ENCODE results near the gene CRTAC1.

The CRTAC1 gene

GRCh38 chr10:98030093-98030821, at the start of gene CRTAC1:
Gene CRTAC1, minus strand, starts transcription at chr10:98030621. Its CDS starts 149 bp downstream, at chr10:98030472.
- DNase-seq = no peak

DNA sequence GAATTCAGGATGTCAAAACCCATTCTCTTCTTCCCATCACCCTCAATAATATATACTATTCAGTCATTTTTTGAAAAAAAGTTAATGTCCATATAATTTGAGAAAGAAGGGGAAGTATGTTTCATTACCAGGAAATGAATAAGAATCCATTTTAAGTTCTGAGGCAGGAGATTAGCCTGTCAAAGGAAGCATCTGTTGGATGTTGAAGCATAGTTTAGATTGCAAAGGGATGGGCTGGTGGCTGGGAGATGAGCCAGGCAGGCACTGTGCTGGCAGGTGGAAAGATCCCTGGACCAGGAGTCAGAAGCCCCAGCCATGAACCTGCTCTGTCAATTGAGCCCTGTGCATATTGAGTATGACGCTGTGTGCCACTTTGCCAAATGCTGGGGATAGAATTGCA, 48.4 kb upstream of the CRTAC1 start:
- DNase-seq = no peak

DNA sequence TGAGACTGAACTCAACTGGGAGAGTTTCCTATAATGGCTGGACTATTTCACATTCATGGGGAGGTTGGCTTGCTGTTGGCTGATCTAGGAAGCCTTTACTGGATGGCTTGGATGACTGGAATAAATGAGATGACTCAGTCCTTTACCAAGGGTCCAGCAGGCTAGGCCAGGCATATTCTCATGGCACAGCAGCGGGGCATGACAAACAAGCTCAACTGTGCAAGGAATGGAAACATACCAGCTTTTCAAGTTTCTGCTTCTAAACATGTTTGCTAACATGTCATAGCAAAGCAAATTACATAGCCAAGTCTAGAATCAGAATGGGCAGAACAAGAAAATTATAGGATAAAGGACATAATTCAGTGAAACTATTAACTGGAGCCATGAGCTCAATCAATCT, 46.8 kb upstream of the CRTAC1 start:
- no peak for DNase-seq

DNA sequence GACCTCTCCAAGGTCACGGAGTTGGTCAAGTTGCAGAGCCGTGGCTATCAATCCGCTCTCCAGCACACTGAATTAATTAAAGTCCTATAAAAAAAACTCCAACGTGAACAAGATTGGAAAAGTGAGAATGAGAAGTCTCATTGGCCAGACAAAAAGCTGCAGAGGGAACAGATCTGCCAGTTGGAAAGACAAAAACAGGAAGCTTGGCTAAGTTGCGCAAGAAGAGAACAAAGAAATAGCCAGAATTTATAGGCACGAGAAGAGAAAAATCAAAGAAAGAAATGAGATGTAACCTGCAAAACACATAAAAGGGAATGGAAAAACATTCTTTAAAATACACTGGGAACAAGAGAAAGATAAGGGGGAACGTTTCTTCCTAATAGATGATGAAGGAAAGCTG, 45.7 kb upstream of the CRTAC1 start:
- no peak for DNase-seq

GRCh38 chr10:98074315-98074911, 44.0 kb upstream of the CRTAC1 start:
- DNase-seq = no peak

GRCh38 chr10:98067165-98067564, 36.7 kb upstream of the CRTAC1 start:
- DNase-seq = no peak

- DNase-seq = no peak
Observed at GRCh38 chr10:98063740-98064027, 33.3 kb upstream of the CRTAC1 start.

DNA sequence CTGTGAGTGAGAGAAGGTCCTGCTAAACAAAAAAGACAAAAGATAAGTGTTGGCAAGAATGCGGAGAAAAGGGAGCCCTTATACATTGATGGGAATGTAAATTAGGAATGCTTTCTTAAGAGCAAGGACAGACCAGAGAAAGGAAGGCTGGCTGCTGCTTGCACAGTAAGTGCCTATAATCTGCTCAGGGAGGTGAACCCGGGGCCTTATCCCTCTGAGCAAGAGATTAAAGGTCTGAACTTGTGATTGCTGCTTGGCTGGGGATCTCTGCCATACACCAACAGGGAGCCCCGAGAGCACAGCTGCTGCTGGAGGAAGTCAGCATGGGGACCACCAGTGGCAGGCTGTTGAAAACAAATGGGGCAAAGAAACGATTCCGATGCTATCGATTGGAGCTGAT, 32.0 kb upstream of the CRTAC1 start:
- DNase-seq = no peak

GRCh38 chr10:98060079-98060478, 29.7 kb upstream of the CRTAC1 start:
- DNase-seq = no peak

GRCh38 chr10:98058295-98058694, 27.9 kb upstream of the CRTAC1 start:
- no peak for DNase-seq

DNA sequence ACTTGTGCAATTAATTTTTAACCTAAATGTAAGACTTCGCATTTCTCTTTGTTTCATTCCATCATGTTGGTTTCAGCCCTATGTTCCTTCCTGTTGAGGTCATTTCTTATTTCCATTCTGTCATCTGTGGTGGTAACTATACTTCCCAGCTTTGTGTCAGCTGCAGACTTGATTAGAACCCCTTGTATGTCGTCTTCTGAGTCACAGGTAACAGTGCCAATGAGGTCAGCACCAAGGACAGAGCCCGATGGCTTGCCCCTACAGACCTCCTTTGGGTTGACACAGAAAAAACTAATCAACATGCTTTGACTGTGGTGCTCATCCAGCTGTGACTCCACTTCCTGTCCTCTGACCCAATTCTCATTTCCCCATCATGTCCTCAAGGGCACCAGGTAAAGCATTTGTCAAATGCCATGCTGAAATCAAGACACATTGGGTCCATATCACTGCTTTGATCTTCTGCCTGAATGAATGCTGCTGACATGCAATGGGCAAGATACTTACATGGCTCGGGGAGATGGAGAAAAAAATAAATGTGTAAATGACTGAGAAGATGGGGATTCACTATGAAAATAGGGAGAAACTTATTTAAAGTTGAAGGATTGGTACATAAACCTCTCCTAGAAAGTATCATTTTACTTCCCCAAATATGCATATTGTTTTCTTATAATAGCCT, 25.6 kb upstream of the CRTAC1 start:
- no peak for DNase-seq

DNA sequence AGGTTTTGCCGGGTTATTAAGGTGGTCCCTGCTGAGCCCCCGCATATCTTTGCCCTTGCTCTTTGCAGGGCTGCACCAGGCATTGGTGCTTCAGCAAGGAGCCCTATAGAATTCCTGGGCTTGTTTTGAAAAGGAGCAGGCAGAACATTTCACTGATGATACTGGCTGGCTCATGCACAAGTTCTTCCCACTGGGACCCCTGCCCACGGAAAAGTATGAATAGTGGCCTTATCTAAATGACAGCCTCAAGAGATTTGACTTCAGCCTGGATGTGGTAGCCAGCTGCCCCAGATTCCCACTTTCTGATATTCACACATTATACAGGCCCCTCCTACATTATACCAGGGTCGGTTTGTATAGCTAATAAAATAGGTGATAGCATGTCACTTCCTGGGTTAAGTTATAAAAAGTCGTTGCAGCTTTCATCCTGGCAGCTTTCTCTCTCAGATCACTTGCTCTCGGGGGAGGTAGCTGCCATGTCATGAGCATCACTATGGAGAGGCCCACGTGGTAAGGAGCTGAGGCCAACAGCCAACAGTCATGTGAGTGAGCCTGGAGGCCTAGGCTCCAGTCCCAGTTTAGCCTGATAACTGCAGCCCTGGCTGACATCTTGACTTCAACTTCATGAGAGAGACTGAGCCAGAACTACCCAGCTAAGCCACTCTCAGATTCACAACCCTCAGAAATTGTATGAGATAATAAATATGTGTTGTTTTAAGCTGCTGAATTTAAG, 16.8 kb upstream of the CRTAC1 start:
- no peak for DNase-seq

DNA sequence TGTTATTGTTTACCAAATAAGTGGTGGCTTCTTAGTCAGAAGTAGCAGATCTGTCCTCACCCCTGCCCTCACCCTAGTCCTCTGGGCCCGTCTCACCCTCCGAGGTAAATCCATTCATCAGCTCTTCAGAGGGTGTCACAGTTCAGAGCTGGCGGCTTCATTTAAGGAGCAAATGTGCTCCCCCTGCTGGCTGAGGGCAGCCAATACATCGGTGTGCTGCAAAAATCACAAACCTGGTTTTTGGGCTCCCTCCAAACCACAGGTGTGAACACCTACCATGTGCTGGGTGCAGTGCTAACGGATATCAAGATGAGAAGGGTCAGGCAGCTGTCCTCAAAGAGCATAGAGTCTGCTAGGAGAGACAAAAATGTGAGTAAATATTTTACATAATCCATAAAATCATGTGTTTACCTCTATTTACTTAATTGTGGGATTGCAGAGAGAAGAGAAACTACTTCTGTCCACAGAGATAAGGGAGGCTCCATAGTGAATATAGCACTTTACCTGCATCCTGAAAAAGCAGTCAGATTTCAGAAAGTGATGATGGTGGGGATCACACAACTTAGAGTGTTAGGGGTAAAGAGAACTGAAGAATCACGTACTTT, 15.5 kb upstream of the CRTAC1 start:
- DNase-seq = peak; percentile 45 to 67

GRCh38 chr10:98041352-98042043, 11.1 kb upstream of the CRTAC1 start:
- peak; percentile 64 to 74 for DNase-seq

- no peak for DNase-seq
Observed at GRCh38 chr10:98039690-98040381, 9.4 kb upstream of the CRTAC1 start.

DNA sequence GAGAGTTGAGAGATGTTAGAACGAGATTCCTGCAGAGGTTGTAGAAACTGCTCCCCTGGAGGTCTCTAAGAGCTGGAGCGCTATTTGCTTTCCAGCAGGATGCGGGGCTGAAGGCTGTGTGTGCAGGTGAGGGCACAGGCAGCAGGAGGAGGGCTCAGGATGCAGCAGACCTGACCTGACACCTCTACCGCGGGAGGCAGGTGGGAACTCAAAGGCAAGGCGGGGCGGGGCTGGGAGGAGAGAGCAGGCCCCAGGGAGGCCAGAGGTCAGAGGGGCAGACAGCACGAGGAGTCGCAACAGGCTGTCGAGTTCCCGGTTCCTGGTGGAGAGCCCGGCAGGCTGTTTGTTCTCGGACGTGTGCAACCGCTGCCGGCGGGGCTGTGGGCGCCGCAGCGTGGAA, 7.9 kb upstream of the CRTAC1 start:
- no peak for DNase-seq

DNA sequence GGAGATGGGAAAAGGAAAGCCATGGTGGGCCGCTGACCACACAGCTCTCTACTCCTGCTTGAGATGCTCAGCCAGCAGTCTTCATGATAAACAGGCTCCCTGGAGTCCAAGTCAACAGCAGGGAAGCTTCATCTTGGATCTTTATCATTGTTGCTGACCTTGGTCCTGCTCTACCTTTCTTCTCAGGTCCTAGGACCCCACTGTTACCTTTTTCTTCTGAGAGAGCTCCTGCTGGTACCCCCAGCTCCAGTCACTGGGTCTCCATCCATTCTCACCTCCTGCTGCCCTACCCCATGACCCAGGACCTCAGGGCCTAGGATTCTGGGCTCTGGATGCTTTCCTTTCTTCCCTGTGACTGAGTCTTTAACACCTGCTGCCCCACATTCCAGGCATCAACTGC, 5.2 kb upstream of the CRTAC1 start:
- no peak for DNase-seq

DNA sequence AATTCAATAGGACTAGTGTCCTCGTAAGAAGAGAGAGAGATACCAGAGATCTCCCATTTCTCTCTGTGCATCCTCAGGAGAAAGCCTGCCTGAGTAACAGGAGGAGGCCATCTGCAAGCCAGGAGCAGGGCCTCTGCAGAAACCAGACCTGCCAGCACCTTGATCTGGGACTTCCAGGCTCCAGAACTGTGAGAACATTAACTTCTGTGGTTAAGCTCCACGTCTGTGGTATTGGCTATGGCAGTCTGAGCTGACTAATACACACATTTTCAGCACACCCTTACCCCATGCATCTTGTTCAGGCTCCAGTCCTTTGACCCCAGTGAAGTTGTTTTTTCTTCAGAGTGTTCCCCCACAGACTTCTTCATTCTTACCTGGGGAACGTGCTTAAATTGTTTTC, 3.1 kb upstream of the CRTAC1 start:
- no peak for DNase-seq

- no peak for DNase-seq
Observed at GRCh38 chr10:98031440-98031839, 1.0 kb upstream of the CRTAC1 start.

GRCh38 chr10:98030991-98031431, 590 bp upstream of the CRTAC1 start:
- no peak for DNase-seq

GRCh38 chr10:98029149-98030092, 1.0 kb downstream of the CRTAC1 start:
- DNase-seq = no peak
